SK-N-SH (cell line): ENCODE measurements around the gene LETM1. TPM values are rescaled to one million over a fixed set of nuclear protein-coding genes. Genes with fewer than 3 reads are reported as not detected.

Source experiments
- CTCF ChIA-PET: fragments of 300-600, 350-600 bp; formaldehyde crosslinking; extraction: SDS; loops from one replicate; lab custom pipeline; 2021; lab: Yijun Ruan, JAX
- POLR2A ChIA-PET: fragments of 350-600 bp; sonication (Branson Sonifier 250); formaldehyde crosslinking; extraction: SDS; loops from one replicate; lab custom pipeline; 2020; ENCODE audit warnings: antibody characterized with exemption, inconsistent platforms; lab: Yijun Ruan, JAX
- DNase-seq: peaks from one replicate; pipeline ENCODE4 v3.0.0; 2012
- H2AFZ ChIP-seq: fragments of 200-600 bp; sonication (generic); 2 replicates; pipeline ENCODE4 v1.8.1; 2016; ENCODE audit warnings: antibody characterized with exemption, mild to moderate bottlenecking, low read depth
- H3F3A ChIP-seq: fragments of 200-600 bp; sonication (generic); replicated peaks from 2 replicates; pipeline ENCODE3; 2016; ENCODE audit warnings: antibody characterized with exemption, mild to moderate bottlenecking; ENCODE audit not compliant: insufficient read depth
- H3K27ac ChIP-seq, 2 experiments: fragments of 200-500 bp in 1 of 2; fragments of 200-600 bp in 1 of 2; sonication (Bioruptor generic) in 1 of 2; sonication (generic), shearing (Covaris generic) in 1 of 2; 2 replicates each; pipeline versions ENCODE4 v1.5.1 to v1.6.1; 2014 to 2016; ENCODE audit warnings: low read depth in 2 of 2, inconsistent platforms in 1 of 2, low read length in 1 of 2, mild to moderate bottlenecking in 1 of 2, mixed read lengths in 1 of 2
- H3K27me3 ChIP-seq: fragments of 200-600 bp; sonication (generic), shearing (Covaris generic); 2 replicates; pipeline ENCODE4 v1.6.1; 2016; ENCODE audit warnings: mixed run types; ENCODE audit not compliant: insufficient read depth
- H3K36me3 ChIP-seq, 2 experiments: fragments of 200-500 bp in 1 of 2; fragments of 200-600 bp in 1 of 2; sonication (Bioruptor generic) in 1 of 2; sonication (generic) in 1 of 2; replicated peaks in 1 of 2; 2 replicates each; pipeline versions ENCODE3 to v1.5.1; 2014 to 2016; ENCODE audit warnings: low read length in 1 of 2, mild to moderate bottlenecking in 1 of 2; ENCODE audit not compliant: insufficient read depth in 2 of 2, control insufficient read depth in 1 of 2
- H3K4me1 ChIP-seq, 2 experiments: fragments of 200-500 bp in 1 of 2; fragments of 200-600 bp in 1 of 2; sonication (Bioruptor generic) in 1 of 2; sonication (generic), shearing (Covaris generic) in 1 of 2; 2 replicates each; pipeline versions ENCODE4 v1.5.1 to v1.6.1; 2014 to 2016; ENCODE audit warnings: low read depth in 1 of 2, low read length in 1 of 2, mixed run types in 1 of 2; ENCODE audit not compliant: insufficient read depth in 2 of 2, control insufficient read depth in 1 of 2
- H3K4me2 ChIP-seq: fragments of 200-600 bp; sonication (generic), shearing (Covaris generic); 2 replicates; pipeline ENCODE4 v1.6.1; 2017; ENCODE audit warnings: mixed run types
- H3K4me3 ChIP-seq, 2 experiments: fragments of 200-500 bp in 1 of 2; fragments of 200-600 bp in 1 of 2; sonication (Bioruptor generic) in 1 of 2; sonication (generic), shearing (Covaris generic) in 1 of 2; 2 replicates each; pipeline versions ENCODE4 v1.5.1 to v1.8.1; 2014 to 2016; ENCODE audit warnings: low read depth in 2 of 2, inconsistent platforms in 1 of 2, low read length in 1 of 2, mild to moderate bottlenecking in 1 of 2, mixed read lengths in 1 of 2, moderate library complexity in 1 of 2
- H3K79me2 ChIP-seq: fragments of 200-600 bp; sonication (generic); 2 replicates; pipeline ENCODE4 v1.8.1; 2017; ENCODE audit warnings: mild to moderate bottlenecking; ENCODE audit not compliant: insufficient read depth
- H3K9ac ChIP-seq: fragments of 200-600 bp; sonication (generic); 2 replicates; pipeline ENCODE4 v1.6.1; 2017; ENCODE audit warnings: mixed run types
- H3K9me2 ChIP-seq: fragments of 200-600 bp; sonication (generic); 2 replicates; pipeline ENCODE4 v1.6.1; 2017; ENCODE audit warnings: mixed run types
- H3K9me3 ChIP-seq: fragments of 200-600 bp; sonication (generic); 2 replicates; pipeline ENCODE4 v1.6.1; 2017; ENCODE audit warnings: mixed run types, mild to moderate bottlenecking, moderate library complexity
- H4K20me1 ChIP-seq: fragments of 200-600 bp; sonication (generic); 2 replicates; pipeline ENCODE4 v1.6.1; 2017; ENCODE audit warnings: mild to moderate bottlenecking, mixed run types; ENCODE audit not compliant: insufficient read depth
- FOXJ3 ChIP-seq: sonication (generic); formaldehyde crosslinking; IDR thresholded peaks from 2 replicates; pipeline ENCODE4 v1.5.1; 2020; ENCODE audit warnings: mild to moderate bottlenecking, missing genetic modification reagents
- FOXM1 ChIP-seq: IDR thresholded peaks from 2 replicates; pipeline ENCODE4 v1.4.0; 2012; ENCODE audit warnings: low read depth, mild to moderate bottlenecking
- GATA2 ChIP-seq: sonication (generic); formaldehyde crosslinking; IDR thresholded peaks from 2 replicates; pipeline ENCODE4 v1.5.0; 2020; ENCODE audit warnings: mild to moderate bottlenecking, missing genetic modification reagents
- JUND ChIP-seq: IDR thresholded peaks from 2 replicates; pipeline ENCODE4 v1.4.0; 2012
- MXI1 ChIP-seq: IDR thresholded peaks from 2 replicates; pipeline ENCODE4 v1.6.1; 2012; ENCODE audit warnings: mild to moderate bottlenecking, low read depth, low read length, improper control_type of control experiment
- NFIC ChIP-seq: IDR thresholded peaks from 2 replicates; pipeline ENCODE4 v1.4.0; 2012; ENCODE audit warnings: borderline replicate concordance
- NRF1 ChIP-seq: IDR thresholded peaks from 2 replicates; pipeline ENCODE4 v1.6.1; 2012; ENCODE audit warnings: low read depth, mild to moderate bottlenecking, low read length
- RAD21 ChIP-seq: IDR thresholded peaks from 2 replicates; pipeline ENCODE4 v1.6.1; 2012; ENCODE audit warnings: mild to moderate bottlenecking, low read length
- RFX5 ChIP-seq: IDR thresholded peaks from 2 replicates; pipeline ENCODE4 v1.6.1; 2012; ENCODE audit warnings: mild to moderate bottlenecking, improper control_type of control experiment, low read length
- RXRA ChIP-seq: IDR thresholded peaks from 2 replicates; pipeline ENCODE4 v1.4.0; 2012; ENCODE audit warnings: low read depth, mild to moderate bottlenecking, borderline replicate concordance
- SIN3A ChIP-seq: IDR thresholded peaks from 2 replicates; pipeline ENCODE4 v1.6.1; 2012; ENCODE audit warnings: low read depth, mild to moderate bottlenecking, low read length, moderate library complexity, borderline replicate concordance
- SMC3 ChIP-seq: IDR thresholded peaks from 2 replicates; pipeline ENCODE4 v1.6.1; 2012; ENCODE audit warnings: low read depth, low read length, improper control_type of control experiment
- TCF12 ChIP-seq: IDR thresholded peaks from 2 replicates; pipeline ENCODE4 v1.4.0; 2012
- TEAD4 ChIP-seq: IDR thresholded peaks from 2 replicates; pipeline ENCODE4 v1.4.0; 2012; ENCODE audit warnings: mild to moderate bottlenecking, borderline replicate concordance; ENCODE audit not compliant: insufficient read depth
- YY1 ChIP-seq: IDR thresholded peaks from 2 replicates; pipeline ENCODE4 v1.4.0; 2012; ENCODE audit warnings: low read depth, mild to moderate bottlenecking
- WGBS: methylation state at CpG from one replicate; pipeline ENCODE4 v1.1.6; 2017; ENCODE audit warnings: low lambda C conversion rate; 5-methylcytosine and 5-hydroxymethylcytosine counted together
- polyA plus RNA-seq, 3 experiments: library from polyadenylated mRNA; depleted of rRNA; stranded (reverse); fragments of >200 nt; gene quantifications; 2 replicates each; pipeline ENCODE4 v1.2.3, GENCODE V29; 2012
- TF ChIP-seq, protein P1 (sequence below): fragments of 150-350 bp; IDR thresholded peaks from 2 replicates; pipeline ENCODE4 v1.6.1; 2016; ENCODE audit warnings: mild to moderate bottlenecking, low read depth, low read length
- TF ChIP-seq, protein P2 (sequence below): IDR thresholded peaks from 2 replicates; pipeline ENCODE4 v1.4.0; 2012; ENCODE audit warnings: low read depth, borderline replicate concordance
- TF ChIP-seq, protein P3 (sequence below): fragments of 200-600 bp; sonication (generic); IDR thresholded peaks from 2 replicates; pipeline ENCODE4 v1.6.1; 2017; ENCODE audit warnings: antibody characterized with exemption, mild to moderate bottlenecking, moderate library complexity
- TF ChIP-seq, protein P4 (sequence below): IDR thresholded peaks from 2 replicates; pipeline ENCODE4 v1.4.0; 2012; ENCODE audit warnings: low read depth
- TF ChIP-seq, protein P5 (sequence below): fragments of 150-350 bp; IDR thresholded peaks from 2 replicates; pipeline ENCODE4 v1.6.1; 2017; ENCODE audit warnings: antibody characterized with exemption, low read length, low read depth, borderline replicate concordance

The LETM1 gene
- polyA plus RNA-seq, 1 of the 3 experiments (the other 2 are of a cell fraction): 25.8 TPM

DNA sequence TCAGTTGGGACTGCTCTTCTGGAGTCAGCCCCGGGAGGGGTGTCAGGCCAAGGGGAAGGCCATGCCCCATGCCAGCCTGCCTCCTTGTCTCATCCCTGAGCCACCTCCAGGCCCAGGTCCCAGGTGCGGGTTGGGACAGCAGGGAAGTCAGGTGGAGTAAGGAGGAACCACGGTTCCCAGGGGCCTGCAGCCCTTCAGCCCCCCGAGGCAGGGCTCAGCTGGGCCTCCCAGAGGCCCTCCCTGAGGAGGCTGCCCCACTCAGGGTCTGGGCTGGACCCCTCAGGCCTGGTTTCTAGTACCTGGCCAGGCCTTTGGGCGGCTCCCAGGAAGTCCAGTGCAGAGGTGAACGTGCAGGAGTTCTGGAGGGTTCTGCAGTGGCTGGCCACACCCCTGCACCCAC, 86.3 kb downstream of the LETM1 start (continued):
- TF ChIP-seq RXRA: no peak
- TF ChIP-seq, protein P1, sequence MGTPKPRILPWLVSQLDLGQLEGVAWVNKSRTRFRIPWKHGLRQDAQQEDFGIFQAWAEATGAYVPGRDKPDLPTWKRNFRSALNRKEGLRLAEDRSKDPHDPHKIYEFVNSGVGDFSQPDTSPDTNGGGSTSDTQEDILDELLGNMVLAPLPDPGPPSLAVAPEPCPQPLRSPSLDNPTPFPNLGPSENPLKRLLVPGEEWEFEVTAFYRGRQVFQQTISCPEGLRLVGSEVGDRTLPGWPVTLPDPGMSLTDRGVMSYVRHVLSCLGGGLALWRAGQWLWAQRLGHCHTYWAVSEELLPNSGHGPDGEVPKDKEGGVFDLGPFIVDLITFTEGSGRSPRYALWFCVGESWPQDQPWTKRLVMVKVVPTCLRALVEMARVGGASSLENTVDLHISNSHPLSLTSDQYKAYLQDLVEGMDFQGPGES: no peak
- TF ChIP-seq, all 33 proteins: peak for 0

DNA sequence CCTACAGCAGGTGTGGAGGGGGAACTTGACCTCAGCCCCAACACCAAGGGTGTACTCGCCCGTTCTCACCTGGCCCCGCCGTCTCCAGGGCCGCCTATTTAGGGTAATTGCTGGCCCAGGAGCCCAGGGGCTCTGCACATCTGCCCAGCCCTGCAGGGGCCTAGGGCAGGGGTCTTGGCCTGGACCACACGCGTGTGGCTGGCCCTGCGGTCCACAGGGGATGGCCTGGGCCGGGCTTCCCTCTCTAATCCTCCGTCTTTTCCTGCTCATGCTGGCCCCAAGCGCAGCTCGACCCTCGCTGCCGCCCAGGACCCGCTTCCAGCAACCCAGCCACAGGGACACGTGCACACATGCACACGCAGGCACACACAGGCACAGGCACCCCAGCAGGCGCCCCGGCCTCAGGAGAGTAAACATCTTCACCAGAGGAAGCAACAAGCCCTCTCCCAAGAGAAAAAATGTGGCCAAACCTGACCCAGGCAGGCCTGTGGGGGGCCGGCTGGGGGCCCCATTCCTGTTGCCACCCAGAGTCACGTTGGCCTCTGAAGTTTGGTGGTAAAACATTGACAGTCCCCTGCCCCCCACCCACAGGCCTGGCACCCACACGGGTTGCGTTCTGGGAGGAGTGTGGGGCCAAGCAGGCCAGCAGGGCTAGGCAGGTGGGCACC, 87.5 kb downstream of the LETM1 start:
- H3K79me2 ChIP-seq: no peaks in the 10 kb centered on the region
- H3K27ac ChIP-seq: no peak overlapping the region
- no peaks in the 10 kb centered on the region for H3K9me3 ChIP-seq
- no peaks in the 10 kb centered on the region for H3K27me3 ChIP-seq
- no peak overlapping the region for H3K4me3 ChIP-seq
- WGBS: 92% methylated on average over 21 of the region's 23 CpGs
- no peaks in the 10 kb centered on the region for H3F3A ChIP-seq
- DNase-seq: no peak
- CTCF ChIA-PET: interaction anchor here (0.8 to 3.3 kb wide), 23 partner anchors 7 to 142 kb away, joined by 3 to 21 read pairs (median 4); no protein-coding TSS in a partner anchor
- no peak overlapping the region for H2AFZ ChIP-seq
- H3K36me3 ChIP-seq: no peaks in the 10 kb centered on the region
- H3K9ac ChIP-seq: no peak overlapping the region
- H3K4me1 ChIP-seq: peaks cover 0 to 26% of the 10 kb centered on the region in 2 experiments; a peak in 1 of 4 replicates
- H4K20me1 ChIP-seq: no peaks in the 10 kb centered on the region
- TF ChIP-seq NRF1 (no peak), RAD21 (no peak), TEAD4 (no peak), NFIC (no peak), GATA2 (CRISPR knock-in tag) (no peak), YY1 (no peak), JUND (no peak), FOXM1 (no peak), SIN3A (no peak), MXI1 (no peak), RXRA (no peak), FOXJ3 (CRISPR knock-in tag) (no peak), SMC3 (no peak), TCF12 (no peak), RFX5 (no peak)
- TF ChIP-seq, protein P2, sequence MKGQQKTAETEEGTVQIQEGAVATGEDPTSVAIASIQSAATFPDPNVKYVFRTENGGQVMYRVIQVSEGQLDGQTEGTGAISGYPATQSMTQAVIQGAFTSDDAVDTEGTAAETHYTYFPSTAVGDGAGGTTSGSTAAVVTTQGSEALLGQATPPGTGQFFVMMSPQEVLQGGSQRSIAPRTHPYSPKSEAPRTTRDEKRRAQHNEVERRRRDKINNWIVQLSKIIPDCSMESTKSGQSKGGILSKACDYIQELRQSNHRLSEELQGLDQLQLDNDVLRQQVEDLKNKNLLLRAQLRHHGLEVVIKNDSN: no peak
- TF ChIP-seq, protein P1: no peak
- TF ChIP-seq, protein P3, sequence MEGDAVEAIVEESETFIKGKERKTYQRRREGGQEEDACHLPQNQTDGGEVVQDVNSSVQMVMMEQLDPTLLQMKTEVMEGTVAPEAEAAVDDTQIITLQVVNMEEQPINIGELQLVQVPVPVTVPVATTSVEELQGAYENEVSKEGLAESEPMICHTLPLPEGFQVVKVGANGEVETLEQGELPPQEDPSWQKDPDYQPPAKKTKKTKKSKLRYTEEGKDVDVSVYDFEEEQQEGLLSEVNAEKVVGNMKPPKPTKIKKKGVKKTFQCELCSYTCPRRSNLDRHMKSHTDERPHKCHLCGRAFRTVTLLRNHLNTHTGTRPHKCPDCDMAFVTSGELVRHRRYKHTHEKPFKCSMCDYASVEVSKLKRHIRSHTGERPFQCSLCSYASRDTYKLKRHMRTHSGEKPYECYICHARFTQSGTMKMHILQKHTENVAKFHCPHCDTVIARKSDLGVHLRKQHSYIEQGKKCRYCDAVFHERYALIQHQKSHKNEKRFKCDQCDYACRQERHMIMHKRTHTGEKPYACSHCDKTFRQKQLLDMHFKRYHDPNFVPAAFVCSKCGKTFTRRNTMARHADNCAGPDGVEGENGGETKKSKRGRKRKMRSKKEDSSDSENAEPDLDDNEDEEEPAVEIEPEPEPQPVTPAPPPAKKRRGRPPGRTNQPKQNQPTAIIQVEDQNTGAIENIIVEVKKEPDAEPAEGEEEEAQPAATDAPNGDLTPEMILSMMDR: no peak
- TF ChIP-seq, protein P4, sequence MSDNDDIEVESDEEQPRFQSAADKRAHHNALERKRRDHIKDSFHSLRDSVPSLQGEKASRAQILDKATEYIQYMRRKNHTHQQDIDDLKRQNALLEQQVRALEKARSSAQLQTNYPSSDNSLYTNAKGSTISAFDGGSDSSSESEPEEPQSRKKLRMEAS: no peak
- TF ChIP-seq, protein P5, sequence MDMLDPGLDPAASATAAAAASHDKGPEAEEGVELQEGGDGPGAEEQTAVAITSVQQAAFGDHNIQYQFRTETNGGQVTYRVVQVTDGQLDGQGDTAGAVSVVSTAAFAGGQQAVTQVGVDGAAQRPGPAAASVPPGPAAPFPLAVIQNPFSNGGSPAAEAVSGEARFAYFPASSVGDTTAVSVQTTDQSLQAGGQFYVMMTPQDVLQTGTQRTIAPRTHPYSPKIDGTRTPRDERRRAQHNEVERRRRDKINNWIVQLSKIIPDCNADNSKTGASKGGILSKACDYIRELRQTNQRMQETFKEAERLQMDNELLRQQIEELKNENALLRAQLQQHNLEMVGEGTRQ: no peak
- POLR2A ChIA-PET: no interaction called here
- no peak overlapping the region for H3K4me2 ChIP-seq
- H3K9me2 ChIP-seq: no peaks in the 10 kb centered on the region
